Measurements from ENCODE around the gene JAG1. TPM values are rescaled to one million over a fixed set of nuclear protein-coding genes. Genes with fewer than 3 reads are reported as not detected.
A peak's percentile ranks its signal among the peaks of the same experiment; 100 is the strongest.

The JAG1 gene
- polyA plus RNA-seq, 3 donors = 0.70 to 6.8 (median 0.85) TPM

GRCh38 chr20:10662661-10663458 lies 10.9 kb downstream of the JAG1 start:
- H3K4me3 ChIP-seq (replicated peaks in 1 of 3; ENCODE audit: low read depth in 2 of 3, low read length in 3 of 3) = no peak overlapping the region
- Mint-ChIP-seq H3K4me3 (peak overlapping the region in 1 of 2 donors; percentile 55), H3K27ac (peak overlapping the region in 2 of 7 donors; percentile 8 to 59), H3K27me3 (ENCODE audit: low read depth in 3 of 3) (peaks cover 3 to 19% (median 11%) of the 10 kb centered on the region in 3 donors), H3K36me3 (peaks cover 70 to 72% of the 10 kb centered on the region in 2 donors), H3K4me1 (peaks cover 17% of the 10 kb centered on the region), H3K9me3 (peaks cover 0 to 3% (median 0%) of the 10 kb centered on the region in 7 donors)
- DNase-seq = peak; percentile 21 to 45 (median 40)
- H3K4me2 ChIP-seq (replicated peaks; ENCODE audit: extremely low read depth, low read length, poor library complexity, severe bottlenecking) = no peak overlapping the region
- H3K27me3 ChIP-seq (ENCODE audit: control insufficient read depth in 2 of 2, insufficient read depth in 2 of 2, low read length in 2 of 2) = no peaks in the 10 kb centered on the region
- peaks cover 11 to 14% of the 10 kb centered on the region in 2 donors for H3K4me1 ChIP-seq (ENCODE audit: control insufficient read depth in 1 of 2, insufficient read depth in 2 of 2, low read length in 2 of 2)
- TF ChIP-seq CTCF (IDR thresholded peaks at IDR 0.05) = no peak
- H3K9ac ChIP-seq (ENCODE audit: insufficient read depth, low read length, poor library complexity, severe bottlenecking) = no peak overlapping the region
- H4K20me1 ChIP-seq (ENCODE audit: insufficient read depth, low read length) = peaks cover 56% of the 10 kb centered on the region
- H3K36me3 ChIP-seq (replicated peaks in 1 of 2; ENCODE audit: control insufficient read depth in 1 of 2, insufficient read depth in 2 of 2, low read length in 2 of 2) = peaks cover 25 to 42% of the 10 kb centered on the region in 2 donors
- H3K79me2 ChIP-seq (ENCODE audit: insufficient read depth, low read length) = no peaks in the 10 kb centered on the region
- H2AFZ ChIP-seq (ENCODE audit: insufficient read depth, low read depth, low read length, poor library complexity, severe bottlenecking) = no peak overlapping the region
- no peak overlapping the region for H3K27ac ChIP-seq (ENCODE audit: low read depth in 1 of 2, low read length in 2 of 2)
- intact Hi-C loops (cut with micrococcal nuclease) = no loop called here
- no peaks in the 10 kb centered on the region for H3K9me3 ChIP-seq (replicated peaks in 1 of 2; ENCODE audit: control insufficient read depth in 1 of 2, insufficient read depth in 1 of 2, low read length in 2 of 2)
- 64% methylated on average over 7 of the region's 10 CpGs for WGBS (ENCODE audit: insufficient coverage)

- H3K4me1 Mint-ChIP-seq = peaks cover 17% of the 10 kb centered on the region
- Histone ChIP-seq H2AFZ (ENCODE audit: insufficient read depth, low read depth, low read length, poor library complexity, severe bottlenecking) (no peak overlapping the region), H3K27ac (ENCODE audit: low read depth in 1 of 2, low read length in 2 of 2) (no peak overlapping the region), H3K4me3 (replicated peaks in 1 of 3; ENCODE audit: low read depth in 2 of 3, low read length in 3 of 3) (no peak overlapping the region), H3K79me2 (ENCODE audit: insufficient read depth, low read length) (no peaks in the 10 kb centered on the region), H3K9ac (ENCODE audit: insufficient read depth, low read length, poor library complexity, severe bottlenecking) (no peak overlapping the region), H3K4me1 (ENCODE audit: control insufficient read depth in 1 of 2, insufficient read depth in 2 of 2, low read length in 2 of 2) (peaks cover 11 to 14% of the 10 kb centered on the region in 2 donors), H3K9me3 (replicated peaks in 1 of 2; ENCODE audit: control insufficient read depth in 1 of 2, insufficient read depth in 1 of 2, low read length in 2 of 2) (no peaks in the 10 kb centered on the region), H3K36me3 (replicated peaks in 1 of 2; ENCODE audit: control insufficient read depth in 1 of 2, insufficient read depth in 2 of 2, low read length in 2 of 2) (peaks cover 32 to 49% of the 10 kb centered on the region in 2 donors), H3K27me3 (ENCODE audit: control insufficient read depth in 2 of 2, insufficient read depth in 2 of 2, low read length in 2 of 2) (no peaks in the 10 kb centered on the region), H4K20me1 (ENCODE audit: insufficient read depth, low read length) (peaks cover 49% of the 10 kb centered on the region), H3K4me2 (replicated peaks; ENCODE audit: extremely low read depth, low read length, poor library complexity, severe bottlenecking) (no peak overlapping the region)
- no peak for DNase-seq
- H3K36me3 Mint-ChIP-seq = peaks cover 70 to 73% of the 10 kb centered on the region in 2 donors
- peaks cover 3 to 19% (median 11%) of the 10 kb centered on the region in 3 donors for H3K27me3 Mint-ChIP-seq (ENCODE audit: low read depth in 3 of 3)
- intact Hi-C loops (cut with micrococcal nuclease) = no loop called here
- TF ChIP-seq CTCF (IDR thresholded peaks at IDR 0.05) = no peak
- no peak overlapping the region for H3K27ac Mint-ChIP-seq
- 100% methylated on average over 2 of the region's 5 CpGs for WGBS (ENCODE audit: insufficient coverage)
- peaks cover 0 to 3% (median 0%) of the 10 kb centered on the region in 7 donors for H3K9me3 Mint-ChIP-seq
- H3K4me3 Mint-ChIP-seq = no peak overlapping the region
Measured at GRCh38 chr20:10662151-10662550, 11.6 kb downstream of the JAG1 start.
